Nephron (organoid): ENCODE data around the gene PPP1R36.

Source experiments
- H3K27ac Mint-ChIP-seq, 3 experiments: 2 replicates each; pipeline ENCODE4 v1.8.0; 2020; ENCODE audit warnings: mixed read lengths in 3 of 3, mild to moderate bottlenecking in 2 of 3, moderate library complexity in 1 of 3
- H3K27me3 Mint-ChIP-seq: 2 replicates; pipeline ENCODE4 v1.8.0; 2021; ENCODE audit warnings: low read depth, mild to moderate bottlenecking, moderate library complexity, mixed read lengths
- H3K36me3 Mint-ChIP-seq: 2 replicates; pipeline ENCODE4 v1.8.0; 2020; ENCODE audit warnings: low read depth, mixed read lengths
- H3K4me1 Mint-ChIP-seq: 2 replicates; pipeline ENCODE4 v1.8.0; 2020; ENCODE audit warnings: mixed read lengths
- H3K4me3 Mint-ChIP-seq, 3 experiments: 2 replicates each; pipeline ENCODE4 v1.8.0; 2020; ENCODE audit warnings: mild to moderate bottlenecking in 3 of 3, mixed read lengths in 3 of 3, moderate library complexity in 2 of 3
- H3K9me3 Mint-ChIP-seq: 2 replicates; pipeline ENCODE4 v1.8.0; 2020; ENCODE audit warnings: mixed read lengths
- TF ChIP-seq, protein P1 (sequence below), 3 experiments: fragments of 200-600 bp; sonication (generic); IDR thresholded peaks; one replicate each; pipeline ENCODE4 v1.5.0; 2021; ENCODE audit warnings: antibody characterized with exemption in 3 of 3; ENCODE audit not compliant: unreplicated experiment in 3 of 3

Gene PPP1R36

DNA sequence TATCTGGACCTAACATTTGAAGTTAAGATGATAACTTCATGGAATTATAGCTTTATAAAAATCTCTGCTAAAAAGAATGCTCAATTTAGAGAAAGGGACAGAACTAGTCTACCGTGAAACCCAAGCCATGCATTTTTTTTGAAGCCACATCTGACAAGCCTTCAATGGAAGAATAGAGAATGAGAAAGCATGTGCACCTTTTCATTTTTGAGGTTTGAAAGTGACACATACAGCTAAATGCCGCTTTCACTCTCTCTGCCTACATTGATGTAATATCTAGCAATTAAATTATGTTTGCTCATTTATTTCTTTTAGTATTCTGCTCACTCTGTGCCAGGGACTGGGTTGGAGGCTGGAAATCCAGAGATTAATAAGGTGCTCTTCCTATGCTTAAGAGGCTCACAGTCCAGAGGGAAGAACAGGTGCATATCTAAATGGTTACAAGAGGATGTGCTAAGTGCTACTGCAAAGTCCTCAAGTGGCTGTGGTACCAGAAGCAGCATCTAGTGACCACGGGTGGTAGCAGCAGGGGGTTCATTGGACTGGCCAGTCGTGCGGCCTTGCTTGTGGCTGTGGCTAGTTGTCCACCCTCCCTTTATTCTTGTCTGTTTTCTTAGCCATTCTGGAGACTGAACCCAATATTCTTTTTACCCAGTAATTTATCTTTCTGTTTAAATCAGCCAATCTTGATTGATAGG lies 60.4 kb downstream of the PPP1R36 start:
- Mint-ChIP-seq H3K4me3 (no peak overlapping the region), H3K27me3 (peaks cover 9% of the 10 kb centered on the region), H3K36me3 (no peaks in the 10 kb centered on the region), H3K27ac (no peak overlapping the region), H3K9me3 (no peaks in the 10 kb centered on the region), H3K4me1 (peaks cover 30% of the 10 kb centered on the region)
- TF ChIP-seq, protein P1, sequence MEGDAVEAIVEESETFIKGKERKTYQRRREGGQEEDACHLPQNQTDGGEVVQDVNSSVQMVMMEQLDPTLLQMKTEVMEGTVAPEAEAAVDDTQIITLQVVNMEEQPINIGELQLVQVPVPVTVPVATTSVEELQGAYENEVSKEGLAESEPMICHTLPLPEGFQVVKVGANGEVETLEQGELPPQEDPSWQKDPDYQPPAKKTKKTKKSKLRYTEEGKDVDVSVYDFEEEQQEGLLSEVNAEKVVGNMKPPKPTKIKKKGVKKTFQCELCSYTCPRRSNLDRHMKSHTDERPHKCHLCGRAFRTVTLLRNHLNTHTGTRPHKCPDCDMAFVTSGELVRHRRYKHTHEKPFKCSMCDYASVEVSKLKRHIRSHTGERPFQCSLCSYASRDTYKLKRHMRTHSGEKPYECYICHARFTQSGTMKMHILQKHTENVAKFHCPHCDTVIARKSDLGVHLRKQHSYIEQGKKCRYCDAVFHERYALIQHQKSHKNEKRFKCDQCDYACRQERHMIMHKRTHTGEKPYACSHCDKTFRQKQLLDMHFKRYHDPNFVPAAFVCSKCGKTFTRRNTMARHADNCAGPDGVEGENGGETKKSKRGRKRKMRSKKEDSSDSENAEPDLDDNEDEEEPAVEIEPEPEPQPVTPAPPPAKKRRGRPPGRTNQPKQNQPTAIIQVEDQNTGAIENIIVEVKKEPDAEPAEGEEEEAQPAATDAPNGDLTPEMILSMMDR (IDR thresholded peaks at IDR 0.05; ENCODE audit: unreplicated experiment in 3 of 3), result no peak

DNA sequence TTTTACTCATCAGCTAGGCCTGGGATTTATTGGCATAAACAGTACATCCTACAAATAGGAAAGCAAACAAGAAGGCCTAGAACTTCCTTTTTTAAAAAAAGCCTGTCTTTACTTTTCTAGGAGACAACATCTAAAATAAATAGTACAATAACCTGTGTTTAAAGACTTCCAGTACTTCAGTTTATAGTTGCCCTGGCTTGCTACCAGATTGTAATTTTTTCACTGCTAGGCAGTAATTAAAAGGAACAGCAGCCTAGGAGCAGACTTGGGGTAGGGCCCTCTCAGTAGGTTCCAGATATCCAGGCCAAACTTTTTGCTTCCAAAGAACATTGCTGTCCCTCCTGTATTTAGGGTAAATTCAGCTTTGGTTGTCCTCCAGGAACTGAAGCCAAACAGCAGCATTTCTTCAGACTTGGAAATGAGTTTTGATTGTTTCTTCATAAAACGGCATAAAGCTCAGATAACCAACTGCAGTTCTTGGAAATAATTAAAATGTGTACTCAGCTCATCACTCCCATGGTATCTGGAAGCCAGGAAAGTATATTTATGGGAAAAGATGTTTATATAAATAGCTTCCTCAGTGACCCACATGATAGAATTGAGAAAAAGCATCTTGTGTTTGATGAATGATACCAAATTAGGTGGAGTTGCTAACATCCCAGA lies 61.7 kb downstream of the PPP1R36 start:
- peaks cover 32% of the 10 kb centered on the region for H3K4me1 Mint-ChIP-seq
- TF ChIP-seq, protein P1 (IDR thresholded peaks at IDR 0.05; ENCODE audit: unreplicated experiment in 3 of 3), result no peak
- H3K27me3 Mint-ChIP-seq, result peaks cover 4% of the 10 kb centered on the region
- no peaks in the 10 kb centered on the region for H3K9me3 Mint-ChIP-seq
- H3K36me3 Mint-ChIP-seq, result no peaks in the 10 kb centered on the region
- H3K27ac Mint-ChIP-seq, result peak overlapping the region; percentile 73 to 89 (median 73)
- no peak overlapping the region for H3K4me3 Mint-ChIP-seq

DNA sequence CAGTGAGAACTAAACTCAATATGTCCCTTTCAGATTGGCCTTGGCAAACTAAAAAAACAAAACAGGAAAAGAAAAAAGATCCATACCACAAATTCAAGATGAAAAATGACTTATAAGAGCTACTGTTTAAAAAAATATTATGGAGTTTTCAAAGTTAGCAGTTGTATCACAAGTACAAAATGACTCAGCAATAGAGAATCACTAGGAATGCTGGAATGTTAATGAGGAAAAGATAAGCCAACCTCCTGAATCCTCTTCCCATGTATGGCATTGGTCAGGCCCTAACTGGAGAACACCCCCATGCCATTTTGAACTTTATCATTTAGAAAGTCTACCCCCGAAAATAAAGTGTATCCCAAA lies 62.2 kb downstream of the PPP1R36 start:
- Mint-ChIP-seq H3K4me1 (peaks cover 32% of the 10 kb centered on the region), H3K36me3 (no peaks in the 10 kb centered on the region), H3K9me3 (no peaks in the 10 kb centered on the region), H3K4me3 (no peak overlapping the region), H3K27ac (peak overlapping the region; percentile 73 to 89 (median 73)), H3K27me3 (no peaks in the 10 kb centered on the region)
- TF ChIP-seq, protein P1 (IDR thresholded peaks at IDR 0.05; ENCODE audit: unreplicated experiment in 3 of 3), result no peak

DNA sequence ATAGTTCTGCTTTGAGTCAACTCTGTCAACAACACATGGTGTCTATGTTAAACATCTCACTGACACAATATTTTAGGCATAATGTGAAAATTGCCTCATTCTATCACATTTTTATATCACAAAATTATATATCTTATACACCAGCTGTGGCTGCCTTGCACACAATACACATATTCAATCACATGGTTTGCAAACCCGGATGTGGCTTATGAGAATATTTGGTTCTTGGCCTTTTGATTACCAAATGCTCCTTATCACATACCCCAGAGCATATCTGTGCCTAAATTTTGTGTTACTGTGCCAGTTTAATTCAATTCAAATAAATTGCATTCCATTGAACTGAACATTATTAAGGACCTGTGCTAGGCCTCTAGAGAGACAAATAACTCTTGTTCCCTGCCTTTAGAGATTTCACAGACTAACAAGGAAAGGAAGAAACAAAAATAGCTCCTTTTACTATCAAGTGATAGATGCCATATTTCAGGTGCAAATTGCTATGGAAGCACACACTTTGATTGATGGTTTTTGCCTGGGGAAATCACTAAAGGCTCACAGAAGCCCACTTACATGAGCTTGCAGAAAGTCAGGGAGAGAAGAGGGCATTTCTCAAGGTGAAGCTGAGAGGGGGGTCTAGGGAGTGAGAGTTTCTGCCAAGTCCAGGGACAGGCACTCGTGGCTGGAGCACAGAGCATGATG lies 63.4 kb downstream of the PPP1R36 start:
- H3K4me1 Mint-ChIP-seq, result peaks cover 33% of the 10 kb centered on the region
- peaks cover 3% of the 10 kb centered on the region for H3K27me3 Mint-ChIP-seq
- TF ChIP-seq, protein P1 (IDR thresholded peaks at IDR 0.05; ENCODE audit: unreplicated experiment in 3 of 3), result no peak
- no peak overlapping the region for H3K4me3 Mint-ChIP-seq
- H3K27ac Mint-ChIP-seq, result peak overlapping the region in 1 of 3 experiments; percentile 3
- H3K9me3 Mint-ChIP-seq, result no peaks in the 10 kb centered on the region
- no peaks in the 10 kb centered on the region for H3K36me3 Mint-ChIP-seq

DNA sequence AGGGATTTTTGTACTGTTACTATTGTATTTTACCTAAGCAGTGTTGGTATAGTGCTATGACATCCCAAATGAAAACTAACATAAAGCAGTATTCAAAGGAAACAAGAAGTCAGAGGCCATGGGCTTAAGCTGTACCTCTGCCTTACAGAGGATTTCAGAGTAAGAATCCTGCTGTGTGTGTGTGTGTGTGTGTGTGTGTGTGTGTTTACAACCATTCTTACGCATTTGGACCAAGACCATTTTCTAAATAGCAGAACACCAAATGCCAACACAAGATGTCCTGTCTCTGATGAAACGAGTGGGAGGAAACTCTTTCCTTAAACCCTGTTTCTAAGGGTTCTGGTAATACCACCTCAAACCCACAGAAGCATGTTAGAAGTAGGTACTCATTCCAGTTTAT lies 64.4 kb downstream of the PPP1R36 start:
- Mint-ChIP-seq H3K36me3 (no peaks in the 10 kb centered on the region), H3K4me1 (peaks cover 38% of the 10 kb centered on the region), H3K27me3 (peaks cover 3% of the 10 kb centered on the region), H3K4me3 (no peak overlapping the region), H3K9me3 (no peaks in the 10 kb centered on the region), H3K27ac (peak overlapping the region in 1 of 3 experiments; percentile 55)
- TF ChIP-seq, protein P1 (IDR thresholded peaks at IDR 0.05; ENCODE audit: unreplicated experiment in 3 of 3), result no peak
